GM19372 (cell line): Measurements from ENCODE around the gene SLC35E2B.

Experiments
- ATAC-seq: cut with Tn5 transposase; IDR thresholded peaks from one replicate; pipeline ENCODE4 v1.9.1; 2021; ENCODE audit warnings: mild to moderate bottlenecking, low read depth, moderate library complexity; ENCODE audit not compliant: unreplicated experiment

Gene SLC35E2B

DNA sequence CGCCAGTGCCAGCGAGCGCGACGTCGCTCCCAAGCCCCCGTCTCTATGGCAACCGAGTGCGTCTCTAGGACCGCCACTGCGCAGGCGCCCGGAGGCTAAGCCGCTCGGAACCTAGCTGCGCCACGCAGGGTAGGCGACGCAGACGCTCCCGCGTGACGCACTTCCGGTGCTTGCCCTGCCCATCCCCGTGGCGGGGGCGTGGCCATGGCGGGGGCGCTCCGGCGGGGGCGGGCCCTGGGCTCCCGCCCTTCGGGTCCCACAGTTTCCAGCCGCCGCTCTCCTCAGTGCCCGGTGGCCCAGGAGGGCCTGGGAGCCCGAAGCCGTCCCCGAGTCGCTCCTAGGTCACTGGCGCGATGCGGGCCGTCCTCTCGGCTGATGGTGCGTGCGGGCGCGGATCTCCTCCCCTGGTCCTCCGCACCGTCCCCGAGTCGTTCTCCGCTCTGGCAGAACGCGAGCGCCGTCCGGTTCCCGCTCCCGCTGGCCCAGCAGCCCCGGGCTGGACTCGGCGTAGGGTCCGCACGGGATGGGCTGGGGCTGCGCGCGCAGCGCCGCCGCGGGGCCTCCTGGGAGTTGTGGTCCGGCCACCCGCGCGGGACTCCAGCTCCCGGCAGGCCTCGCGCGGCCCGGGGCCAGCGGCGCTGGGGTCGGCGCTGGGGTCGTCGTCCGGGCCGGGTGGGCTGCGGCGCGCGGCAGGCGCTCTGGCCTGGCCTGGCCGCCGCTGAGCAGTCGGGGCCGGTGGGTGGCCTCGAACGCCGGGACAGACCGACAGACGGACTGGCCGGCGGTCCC, 77.1 kb downstream of the SLC35E2B start, which contains the start of gene MIB2:
MIB2 (plus strand) TSS at position 245 of the 789 bp plus-strand sequence. CDS start 7,953 bp downstream, outside the sequence.
- ATAC-seq: peak; percentile 83

DNA sequence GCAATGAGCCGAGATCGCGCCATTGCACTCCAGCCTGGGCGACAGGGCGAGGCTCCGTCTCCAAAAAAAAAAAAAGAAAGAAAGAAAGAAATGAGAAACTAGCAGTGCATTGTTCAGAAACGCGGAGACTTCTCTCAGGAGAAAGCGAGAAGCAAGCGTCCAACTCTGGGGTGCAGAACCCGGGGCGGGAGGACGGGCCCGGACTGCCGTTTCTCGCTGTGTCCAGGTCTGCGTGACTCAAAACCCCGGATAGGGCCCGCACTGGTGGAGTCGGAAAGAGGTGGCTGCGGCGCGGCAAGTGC, 77.7 kb downstream of the SLC35E2B start:
- no peak for ATAC-seq

DNA sequence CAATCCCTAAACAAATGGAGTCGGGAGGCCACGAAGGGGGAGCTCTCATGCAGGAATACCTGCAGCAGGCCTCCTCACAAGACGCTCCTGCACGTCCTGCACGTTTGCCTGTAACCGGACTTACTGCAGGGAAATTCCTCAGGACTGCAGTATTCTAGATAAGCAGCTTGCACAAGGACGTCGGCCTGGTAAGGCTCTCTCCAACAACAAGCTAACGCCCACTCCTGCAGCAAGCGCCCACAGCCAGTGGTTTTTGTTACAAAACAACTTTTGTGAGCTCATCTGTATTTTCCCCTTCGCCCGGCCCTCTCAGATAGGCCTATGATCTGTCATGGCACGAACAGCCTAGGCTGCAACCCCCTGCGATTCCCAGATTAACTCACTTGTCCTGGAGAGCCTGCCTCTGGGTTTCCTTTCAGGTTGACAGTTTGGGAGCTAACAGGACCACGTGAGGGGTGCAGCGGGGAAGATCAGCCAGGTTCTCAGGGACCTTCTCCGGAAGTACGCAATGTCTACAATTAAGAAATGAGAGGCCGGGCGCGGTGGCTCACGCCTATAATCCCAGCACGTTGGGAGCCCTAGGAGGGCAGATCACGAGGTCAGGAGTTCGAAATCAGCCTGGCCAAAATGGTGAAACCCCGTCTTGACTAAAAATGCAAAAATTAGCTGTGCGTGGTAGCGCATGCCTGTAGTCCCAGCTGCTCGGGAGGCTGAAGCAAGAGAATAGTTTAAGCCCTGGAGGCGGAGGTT, 78.2 kb downstream of the SLC35E2B start:
- no peak for ATAC-seq

DNA sequence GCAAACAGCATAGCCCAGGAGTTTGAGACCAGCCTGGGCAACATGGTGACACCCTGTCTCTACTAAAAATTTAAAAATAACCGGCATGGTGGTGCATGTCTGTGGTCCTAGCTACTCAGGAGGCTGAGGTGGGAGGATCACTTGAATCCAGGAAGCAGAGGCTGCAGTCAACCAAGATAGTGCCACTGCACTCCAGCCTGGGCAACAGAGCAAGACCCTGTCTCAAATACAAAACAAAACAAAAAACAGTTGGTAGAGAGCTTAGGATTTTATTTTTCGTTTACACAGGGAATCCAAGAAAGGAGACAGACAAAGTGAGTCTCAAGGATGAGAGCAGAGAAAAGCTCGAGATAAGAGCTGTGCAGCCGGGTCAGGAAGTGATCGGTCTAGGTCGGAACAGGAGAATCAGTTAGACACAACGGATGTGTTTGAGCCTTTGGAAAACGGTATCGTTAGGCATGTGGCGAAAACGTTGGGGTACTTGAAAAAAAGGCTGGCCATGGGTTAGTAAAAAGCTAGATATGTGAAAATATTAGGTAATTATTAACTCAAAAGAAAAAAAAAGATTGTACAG, 79.0 kb downstream of the SLC35E2B start:
- no peak for ATAC-seq

DNA sequence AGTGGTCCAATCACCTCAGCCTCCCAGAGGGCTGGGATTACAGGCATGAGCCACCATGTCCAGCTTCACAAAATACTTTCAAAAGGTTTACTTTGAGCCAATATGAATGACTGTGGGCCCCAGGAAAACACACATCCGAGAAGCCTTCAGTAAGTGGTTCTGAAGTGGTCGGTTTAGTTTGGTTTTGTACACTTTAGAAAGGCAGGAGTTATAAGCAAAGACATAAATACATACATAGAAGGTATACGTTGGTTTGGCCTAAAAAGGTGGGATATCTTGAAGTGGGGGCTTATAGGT, 80.5 kb downstream of the SLC35E2B start:
- no peak for ATAC-seq

DNA sequence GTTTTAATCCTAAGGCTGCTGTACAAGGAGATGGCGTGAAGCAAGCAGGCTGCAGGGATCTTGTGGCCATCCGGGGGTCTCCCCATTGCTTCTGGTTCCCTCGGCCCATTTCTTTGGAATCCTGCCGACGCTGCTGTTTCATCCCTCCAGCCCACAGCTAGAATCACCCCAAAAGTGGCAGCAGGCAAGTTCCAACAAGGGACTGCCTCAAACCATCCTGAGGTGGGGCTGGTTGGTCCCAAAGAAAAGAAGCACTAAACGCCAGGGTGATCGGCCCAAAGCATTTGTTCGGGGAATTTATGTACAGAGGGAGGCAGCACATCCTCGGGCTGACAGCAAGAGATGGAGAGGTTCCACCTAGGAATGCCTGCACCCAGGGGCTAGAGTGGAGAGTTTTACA, 81.8 kb downstream of the SLC35E2B start:
- ATAC-seq: no peak

- ATAC-seq: no peak
Measured at GRCh38 chr1:1609822-1610485, 82.6 kb downstream of the SLC35E2B start.
